ENCODE results near the gene UGT1A3.

DNA sequence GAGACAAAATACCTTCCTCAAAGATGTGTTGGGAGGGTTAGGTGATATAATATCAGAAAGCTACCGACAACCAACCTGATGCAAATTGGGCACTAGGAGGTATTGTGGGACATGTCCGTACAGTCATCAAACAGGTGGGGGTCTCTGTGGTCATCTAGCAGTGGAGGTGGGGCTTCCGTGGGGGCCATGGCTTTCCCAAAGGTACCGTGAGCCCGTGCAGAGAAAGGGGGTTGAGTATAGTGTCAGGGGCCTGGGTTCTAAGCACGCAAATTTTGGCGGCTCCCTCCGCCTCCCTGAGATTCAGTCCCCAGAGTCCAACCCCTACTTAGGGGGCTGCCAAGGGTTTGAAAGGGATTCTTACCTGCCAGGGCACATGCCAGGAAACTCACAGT lies 92.9 kb downstream of the UGT1A3 start:
- TF ChIP-seq CTCF (conservative IDR thresholded peaks at IDR 0.05; ENCODE audit: low read length) (no peak), EZH2phosphoT487 (IDR thresholded peaks at IDR 0.05; ENCODE audit: borderline replicate concordance) (no peak)
